GM13977 (cell line): ENCODE results near the gene SERPINH1.

Experiments
- DNase-seq: peaks from one replicate; pipeline ENCODE4 v3.0.0; 2012; ENCODE audit warnings: low spot score
- in situ Hi-C: fragments of 300-500 bp; cut with MboI; formaldehyde crosslinking; loops from one replicate; pipeline ENCODE4 v1.12.0; 2022; ENCODE audit warnings: low sequenced_read_pairs, low pct_unique_long_range_greater_than_20kb, mixed read lengths, inconsistent platforms; ENCODE audit not compliant: unreplicated experiment
- TF ChIP-seq, protein P1 (sequence below): IDR thresholded peaks from 2 replicates; pipeline ENCODE4 v1.5.1; 2012; ENCODE audit warnings: mild to moderate bottlenecking, control low read depth; ENCODE audit not compliant: insufficient read depth; ENCODE audit errors: extremely low read depth, missing control alignments

The SERPINH1 gene

DNA sequence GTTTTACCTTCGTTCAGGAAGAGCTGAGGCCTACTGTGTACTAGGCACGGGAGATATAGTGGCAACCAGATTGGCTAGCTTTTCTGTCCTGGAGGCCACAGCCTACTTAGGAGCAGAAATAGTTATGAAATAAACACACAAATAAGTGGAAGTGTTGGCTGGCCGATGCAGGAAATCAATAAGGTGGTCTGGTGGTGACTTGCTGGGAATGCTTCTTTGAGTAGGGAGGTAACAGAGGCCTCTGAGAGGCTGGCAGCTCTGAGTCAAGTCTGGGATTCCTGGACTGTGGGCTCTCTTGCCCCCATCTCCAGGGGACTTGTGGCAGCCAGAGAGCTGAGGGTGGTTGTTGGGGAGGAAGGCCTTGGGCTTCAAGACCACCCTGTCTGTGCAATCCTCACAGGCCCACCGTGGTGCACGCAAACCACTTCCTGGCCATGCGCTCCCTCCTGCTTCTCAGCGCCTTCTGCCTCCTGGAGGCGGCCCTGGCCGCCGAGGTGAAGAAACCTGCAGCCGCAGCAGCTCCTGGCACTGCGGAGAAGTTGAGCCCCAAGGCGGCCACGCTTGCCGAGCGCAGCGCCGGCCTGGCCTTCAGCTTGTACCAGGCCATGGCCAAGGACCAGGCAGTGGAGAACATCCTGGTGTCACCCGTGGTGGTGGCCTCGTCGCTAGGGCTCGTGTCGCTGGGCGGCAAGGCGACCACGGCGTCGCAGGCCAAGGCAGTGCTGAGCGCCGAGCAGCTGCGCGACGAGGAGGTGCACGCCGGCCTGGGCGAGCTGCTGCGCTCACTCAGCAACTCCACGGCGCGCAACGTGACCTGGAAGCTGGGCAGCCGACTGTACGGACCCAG lies 4.1 kb downstream of the SERPINH1 start:
- in situ Hi-C loops = no loop called here
- TF ChIP-seq, protein P1, sequence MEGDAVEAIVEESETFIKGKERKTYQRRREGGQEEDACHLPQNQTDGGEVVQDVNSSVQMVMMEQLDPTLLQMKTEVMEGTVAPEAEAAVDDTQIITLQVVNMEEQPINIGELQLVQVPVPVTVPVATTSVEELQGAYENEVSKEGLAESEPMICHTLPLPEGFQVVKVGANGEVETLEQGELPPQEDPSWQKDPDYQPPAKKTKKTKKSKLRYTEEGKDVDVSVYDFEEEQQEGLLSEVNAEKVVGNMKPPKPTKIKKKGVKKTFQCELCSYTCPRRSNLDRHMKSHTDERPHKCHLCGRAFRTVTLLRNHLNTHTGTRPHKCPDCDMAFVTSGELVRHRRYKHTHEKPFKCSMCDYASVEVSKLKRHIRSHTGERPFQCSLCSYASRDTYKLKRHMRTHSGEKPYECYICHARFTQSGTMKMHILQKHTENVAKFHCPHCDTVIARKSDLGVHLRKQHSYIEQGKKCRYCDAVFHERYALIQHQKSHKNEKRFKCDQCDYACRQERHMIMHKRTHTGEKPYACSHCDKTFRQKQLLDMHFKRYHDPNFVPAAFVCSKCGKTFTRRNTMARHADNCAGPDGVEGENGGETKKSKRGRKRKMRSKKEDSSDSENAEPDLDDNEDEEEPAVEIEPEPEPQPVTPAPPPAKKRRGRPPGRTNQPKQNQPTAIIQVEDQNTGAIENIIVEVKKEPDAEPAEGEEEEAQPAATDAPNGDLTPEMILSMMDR = no peak
- no peak for DNase-seq

DNA sequence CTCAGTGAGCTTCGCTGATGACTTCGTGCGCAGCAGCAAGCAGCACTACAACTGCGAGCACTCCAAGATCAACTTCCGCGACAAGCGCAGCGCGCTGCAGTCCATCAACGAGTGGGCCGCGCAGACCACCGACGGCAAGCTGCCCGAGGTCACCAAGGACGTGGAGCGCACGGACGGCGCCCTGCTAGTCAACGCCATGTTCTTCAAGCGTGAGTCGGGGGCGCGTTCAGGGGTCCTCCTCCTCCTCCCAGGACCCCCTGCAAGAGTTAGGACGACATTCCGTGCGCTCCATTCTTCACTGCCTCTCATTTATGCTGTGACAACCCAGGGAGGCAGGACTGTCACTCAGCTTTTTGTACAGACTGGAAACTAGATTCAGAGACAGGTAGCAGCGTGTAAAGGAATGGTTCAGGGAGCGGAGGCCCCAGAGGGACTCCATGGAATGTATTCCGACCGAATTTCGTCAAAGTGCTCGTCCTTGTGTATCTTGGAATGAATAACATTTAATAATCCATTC lies 4.8 kb downstream of the SERPINH1 start:
- in situ Hi-C loops = no loop called here
- TF ChIP-seq, protein P1 = no peak
- no peak for DNase-seq

DNA sequence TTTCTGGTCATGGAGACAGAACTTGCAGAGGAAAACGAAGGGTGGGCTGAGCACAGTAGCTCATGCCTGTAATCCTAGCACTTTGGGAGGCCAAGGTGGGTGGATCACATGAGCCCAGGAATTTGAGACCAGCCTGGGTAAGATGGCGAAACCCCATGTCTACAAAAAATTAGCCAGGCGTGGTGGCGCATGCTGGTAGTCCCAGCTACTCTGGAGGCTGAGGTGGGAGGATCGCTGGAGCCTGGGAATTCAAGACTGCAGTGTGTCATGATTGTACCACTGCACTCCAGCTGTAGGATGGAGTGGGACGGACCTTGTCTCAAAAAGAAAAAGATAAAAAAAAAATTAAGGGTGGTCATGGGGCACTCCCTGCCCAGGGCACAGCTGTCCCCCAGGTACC lies 5.9 kb downstream of the SERPINH1 start:
- TF ChIP-seq, protein P1 = no peak
- no peak for DNase-seq
- in situ Hi-C loops = no loop called here

DNA sequence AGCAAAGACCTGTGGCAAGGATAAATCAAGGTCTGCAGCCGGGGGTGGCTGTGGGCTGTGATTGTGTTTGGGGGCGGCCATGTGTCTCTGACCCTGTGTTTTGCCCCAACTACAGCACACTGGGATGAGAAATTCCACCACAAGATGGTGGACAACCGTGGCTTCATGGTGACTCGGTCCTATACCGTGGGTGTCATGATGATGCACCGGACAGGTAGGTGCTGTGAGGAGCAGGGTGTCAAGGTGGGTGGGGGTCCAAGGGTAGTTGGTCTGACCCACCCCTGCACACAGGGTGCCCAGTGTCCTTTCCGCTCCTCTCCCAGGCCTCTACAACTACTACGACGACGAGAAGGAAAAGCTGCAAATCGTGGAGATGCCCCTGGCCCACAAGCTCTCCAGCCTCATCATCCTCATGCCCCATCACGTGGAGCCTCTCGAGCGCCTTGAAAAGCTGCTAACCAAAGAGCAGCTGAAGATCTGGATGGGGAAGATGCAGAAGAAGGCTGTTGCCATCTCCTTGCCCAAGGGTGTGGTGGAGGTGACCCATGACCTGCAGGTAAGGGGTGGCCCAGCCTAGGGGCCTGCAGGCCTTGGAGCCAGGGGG lies 6.7 kb downstream of the SERPINH1 start:
- no peak for DNase-seq

DNA sequence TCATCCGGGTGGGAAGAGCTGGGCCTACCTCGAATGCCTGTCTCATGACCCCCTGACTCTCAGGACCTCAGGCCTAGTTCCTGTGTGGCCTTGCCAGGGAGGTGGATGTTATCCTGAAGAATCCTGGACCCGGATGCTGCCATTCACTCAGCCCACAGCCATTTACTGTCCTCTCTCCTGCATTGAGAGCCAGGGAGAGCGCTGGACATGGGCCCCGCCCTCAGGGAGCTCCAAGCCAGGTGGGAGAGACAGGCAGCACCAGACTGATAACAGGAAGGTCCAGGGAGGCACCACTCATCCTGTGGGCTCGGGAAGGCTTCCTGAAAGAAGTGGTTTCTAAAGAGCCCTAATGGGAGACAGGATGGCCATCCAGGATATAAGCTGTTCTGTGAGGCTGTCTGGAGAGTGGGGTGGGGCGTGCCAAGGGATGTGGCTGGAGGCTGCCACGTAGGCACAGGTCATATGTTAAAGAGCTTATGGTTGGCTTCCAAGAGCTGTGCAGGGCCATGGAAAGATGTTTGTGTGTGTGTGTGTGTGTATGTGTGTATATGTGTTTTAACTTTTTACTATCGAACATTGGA lies 8.6 kb downstream of the SERPINH1 start:
- TF ChIP-seq, protein P1 = no peak
- in situ Hi-C loops = no loop called here
- no peak for DNase-seq

More for the DNA sequence above, 6.7 kb downstream of the SERPINH1 start:
- TF ChIP-seq, protein P1 = no peak
- in situ Hi-C loops = no loop called here

DNA sequence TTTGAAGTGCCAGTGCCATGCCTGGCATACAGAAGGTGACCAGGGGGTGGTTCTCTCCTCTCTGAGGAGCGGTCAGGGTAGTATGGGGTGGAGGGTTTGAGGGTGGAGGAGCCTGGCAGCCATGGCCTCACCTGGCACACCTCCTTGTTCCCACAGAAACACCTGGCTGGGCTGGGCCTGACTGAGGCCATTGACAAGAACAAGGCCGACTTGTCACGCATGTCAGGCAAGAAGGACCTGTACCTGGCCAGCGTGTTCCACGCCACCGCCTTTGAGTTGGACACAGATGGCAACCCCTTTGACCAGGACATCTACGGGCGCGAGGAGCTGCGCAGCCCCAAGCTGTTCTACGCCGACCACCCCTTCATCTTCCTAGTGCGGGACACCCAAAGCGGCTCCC lies 9.6 kb downstream of the SERPINH1 start:
- TF ChIP-seq, protein P1 = no peak
- in situ Hi-C loops = no loop called here
- DNase-seq = no peak
